Fibroblast of skin of left quadriceps (primary cell): ENCODE results near the gene EFCAB11.
A peak's percentile ranks its signal among the peaks of the same experiment; 100 is the strongest.

Experiments
- DNase-seq, 2 experiments: peaks; one replicate each; pipeline ENCODE4 v3.0.0-alpha.2; 2013; ENCODE audit warnings: low read depth in 2 of 2

The EFCAB11 gene, protein sequence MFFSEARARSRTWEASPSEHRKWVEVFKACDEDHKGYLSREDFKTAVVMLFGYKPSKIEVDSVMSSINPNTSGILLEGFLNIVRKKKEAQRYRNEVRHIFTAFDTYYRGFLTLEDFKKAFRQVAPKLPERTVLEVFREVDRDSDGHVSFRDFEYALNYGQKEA

DNA sequence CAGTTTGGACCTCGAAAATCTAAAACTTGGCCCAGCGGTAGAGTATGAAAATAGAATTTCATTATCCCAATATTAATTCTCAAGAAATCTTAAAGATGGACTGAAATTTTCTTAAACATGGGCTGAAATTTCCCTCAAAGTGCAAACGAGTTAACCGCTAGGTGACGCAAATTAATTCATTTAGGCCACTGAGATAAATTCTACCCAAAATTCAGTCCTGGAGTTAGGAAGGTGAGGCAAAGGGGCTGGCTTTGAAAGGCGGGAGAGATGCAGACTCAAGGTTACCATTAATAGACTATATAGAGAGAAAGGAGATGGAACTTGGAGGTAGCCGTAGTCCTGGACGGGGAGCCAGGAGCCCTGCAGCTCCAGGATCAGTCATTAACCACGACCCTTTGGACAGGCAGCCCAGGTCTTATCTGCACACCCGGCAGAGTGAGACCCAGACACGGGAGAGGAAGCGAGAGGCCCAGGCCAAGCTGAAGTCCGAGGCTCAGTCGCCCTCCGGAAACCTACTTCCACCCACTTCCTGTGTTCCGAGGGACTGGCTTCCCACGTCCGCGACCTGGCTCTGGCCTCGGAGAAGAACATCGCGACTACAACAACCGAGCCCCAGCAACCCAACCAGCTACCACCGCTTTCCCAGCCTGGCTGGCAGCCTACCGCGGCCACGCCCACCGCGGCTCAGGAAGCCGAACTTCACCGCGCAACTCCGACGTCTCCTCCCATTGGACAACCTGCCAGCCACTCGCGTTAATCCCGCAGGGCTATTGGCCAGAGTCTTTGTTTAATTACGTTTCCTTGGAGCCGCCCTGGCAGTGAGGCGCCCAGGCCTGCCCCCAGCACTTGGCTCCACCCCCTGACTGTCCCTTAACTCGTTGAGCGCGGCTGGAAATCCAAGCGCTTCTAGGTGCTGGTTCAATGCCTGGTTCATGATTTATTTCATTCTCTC is at the start of gene EFCAB11:
TSS of gene EFCAB11 (minus strand) at position 661 of the 952 bp plus-strand sequence. CDS start at position 591, 70 bp downstream.
- peak; percentile 96 to 97 for DNase-seq

- DNase-seq = no peak
Measured at GRCh38 chr14:90003526-90004307, 49.2 kb upstream of the EFCAB11 start.

DNA sequence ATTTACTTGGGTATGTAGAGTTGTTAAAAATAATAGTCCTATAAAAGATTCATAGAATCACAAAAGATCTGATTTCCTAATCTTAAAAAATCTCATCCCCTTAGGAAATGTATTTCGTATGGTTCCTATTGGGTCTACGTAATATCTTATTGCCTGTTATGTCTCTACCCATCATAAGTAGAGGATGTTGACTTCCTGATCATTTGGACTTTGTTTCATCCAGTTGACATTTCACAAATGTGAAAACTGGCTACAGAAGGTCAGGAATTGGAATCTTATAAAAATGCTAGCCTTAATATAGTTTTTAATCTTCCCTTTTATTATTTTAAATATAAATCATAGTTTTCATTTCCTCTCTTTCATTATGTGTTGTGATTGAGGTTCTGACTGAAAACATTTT is 46.4 kb upstream of the EFCAB11 start:
- no peak for DNase-seq

GRCh38 chr14:89996963-89997362 is 42.4 kb upstream of the EFCAB11 start:
- DNase-seq = no peak

GRCh38 chr14:89992273-89992672 is 37.7 kb upstream of the EFCAB11 start:
- DNase-seq = no peak

- no peak for DNase-seq
Measured at GRCh38 chr14:89990623-89991275, 36.2 kb upstream of the EFCAB11 start.

DNA sequence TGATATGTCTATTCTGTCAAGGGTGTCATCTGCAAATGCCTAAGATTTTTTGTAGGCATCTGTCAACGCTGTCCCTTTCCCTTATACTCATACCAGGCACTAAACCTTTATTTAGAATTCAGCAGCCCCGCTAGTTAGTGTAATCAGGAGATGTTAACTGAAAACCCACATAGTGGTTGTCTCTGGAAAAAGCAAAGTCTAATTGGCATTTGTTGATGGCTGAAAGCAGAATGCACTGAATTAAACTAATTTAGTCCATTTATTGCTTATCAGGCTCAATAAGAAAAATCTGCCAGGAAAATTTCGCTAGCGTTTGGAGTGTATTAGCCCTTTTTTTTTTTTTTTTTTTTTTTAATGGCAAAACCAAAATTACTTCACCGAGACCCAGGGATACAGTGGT is 35.7 kb upstream of the EFCAB11 start:
- DNase-seq = no peak

DNA sequence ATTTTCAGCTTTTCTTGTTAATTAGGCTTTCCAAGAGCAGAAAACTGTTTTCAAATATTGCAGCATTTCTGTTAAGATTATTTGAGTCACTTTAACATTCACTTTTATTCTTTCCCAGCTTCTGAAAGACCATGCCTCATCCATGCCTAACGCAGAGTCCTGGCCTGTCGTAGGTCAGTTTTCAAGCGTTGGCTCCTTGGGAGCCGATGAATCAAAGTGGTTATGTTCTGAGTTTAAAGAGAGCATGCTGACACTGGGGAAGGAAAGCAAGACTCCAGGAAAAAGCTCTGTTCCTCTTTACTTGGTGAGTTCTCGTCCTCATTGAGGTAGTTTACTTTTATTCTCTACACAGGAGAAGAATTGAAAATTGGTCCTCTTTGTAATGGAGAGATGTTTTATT is 34.3 kb upstream of the EFCAB11 start:
- DNase-seq = no peak

- no peak for DNase-seq
Measured at GRCh38 chr14:89987161-89987475, 32.6 kb upstream of the EFCAB11 start.

DNA sequence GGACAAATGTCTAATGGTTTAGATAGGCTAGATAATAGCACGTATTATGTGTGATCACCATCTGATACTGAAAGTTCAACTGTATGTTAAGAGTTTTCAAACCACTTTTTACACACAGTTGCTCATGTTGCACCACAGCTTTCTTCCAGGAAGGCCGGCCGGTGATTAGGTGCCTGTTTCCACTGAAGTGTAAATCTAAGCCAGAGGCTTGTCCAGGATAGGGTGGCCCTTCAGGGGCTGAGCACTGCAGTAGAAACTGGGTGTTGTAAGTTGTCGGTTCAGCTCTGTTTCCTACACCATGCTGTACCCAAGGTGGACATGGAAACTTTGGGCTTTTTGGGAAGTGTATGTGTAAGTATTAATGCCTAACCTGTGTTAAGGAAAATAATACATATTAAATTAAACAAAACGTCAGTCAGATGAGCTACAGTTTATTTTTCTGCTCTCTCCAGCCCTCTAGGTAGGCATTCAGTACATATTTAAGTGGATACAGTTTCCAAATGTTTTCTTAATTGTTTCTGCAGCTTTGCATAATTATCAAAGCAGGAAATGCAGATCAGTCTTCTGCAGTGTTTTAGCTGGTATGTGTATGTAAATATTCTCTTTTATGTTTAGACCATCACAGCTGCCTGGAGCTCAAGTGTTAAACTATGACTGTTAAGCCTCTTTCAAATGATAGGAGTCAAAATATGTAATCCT is 32.1 kb upstream of the EFCAB11 start:
- no peak for DNase-seq

- DNase-seq = no peak
Measured at GRCh38 chr14:89983375-89983774, 28.8 kb upstream of the EFCAB11 start.

GRCh38 chr14:89978656-89979055 is 24.1 kb upstream of the EFCAB11 start:
- DNase-seq = no peak

- no peak for DNase-seq
Measured at GRCh38 chr14:89977668-89978067, 23.1 kb upstream of the EFCAB11 start.

DNA sequence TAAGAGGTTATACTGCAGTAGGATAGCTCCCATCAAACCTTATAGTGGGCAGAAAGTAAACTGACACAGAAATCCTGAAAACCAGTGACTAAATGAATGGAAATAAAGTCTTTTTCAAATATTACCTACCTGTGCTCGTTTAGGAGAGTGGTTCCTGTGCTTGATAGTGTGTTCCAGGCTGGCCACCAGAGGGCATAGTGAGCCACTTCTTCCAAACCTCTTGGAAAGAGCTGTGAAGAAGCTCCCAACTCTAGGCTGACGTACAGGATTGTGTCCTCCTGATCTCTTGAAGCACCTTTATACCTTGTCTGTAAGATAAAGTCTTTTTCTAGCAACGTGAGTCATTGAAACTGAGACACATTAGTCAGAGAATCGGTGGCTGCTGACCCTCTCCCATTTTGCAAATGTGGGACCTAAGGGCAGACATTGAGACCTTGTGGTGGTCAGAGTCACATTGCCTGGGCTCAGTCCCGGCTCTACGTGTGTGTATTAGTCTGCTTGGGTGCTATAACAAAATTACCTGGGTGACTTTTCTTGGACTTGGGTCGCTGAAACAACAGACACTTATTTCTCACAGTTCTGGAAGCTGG is 18.8 kb upstream of the EFCAB11 start:
- peak; percentile 32 to 33 for DNase-seq

DNA sequence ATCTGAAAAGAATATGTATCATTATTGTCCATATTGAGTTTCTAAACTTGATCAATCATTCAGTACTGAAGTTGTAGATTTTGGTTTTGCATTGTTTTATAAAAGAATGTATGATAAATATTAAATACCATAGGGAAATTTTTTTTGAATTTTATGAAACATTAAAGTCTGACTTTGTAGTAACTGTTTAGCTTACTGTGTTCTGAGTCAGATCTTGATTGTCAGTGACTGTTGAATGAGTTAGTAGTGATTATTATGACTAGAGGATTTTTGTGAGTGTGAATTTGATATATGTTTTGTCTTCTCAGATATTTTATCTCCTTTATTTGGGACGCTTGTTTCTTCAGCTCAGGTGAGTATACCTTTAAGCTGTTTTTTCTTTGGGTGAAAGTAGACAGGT is 11.3 kb upstream of the EFCAB11 start:
- no peak for DNase-seq

GRCh38 chr14:89963288-89963978 is 8.9 kb upstream of the EFCAB11 start:
- DNase-seq = no peak

DNA sequence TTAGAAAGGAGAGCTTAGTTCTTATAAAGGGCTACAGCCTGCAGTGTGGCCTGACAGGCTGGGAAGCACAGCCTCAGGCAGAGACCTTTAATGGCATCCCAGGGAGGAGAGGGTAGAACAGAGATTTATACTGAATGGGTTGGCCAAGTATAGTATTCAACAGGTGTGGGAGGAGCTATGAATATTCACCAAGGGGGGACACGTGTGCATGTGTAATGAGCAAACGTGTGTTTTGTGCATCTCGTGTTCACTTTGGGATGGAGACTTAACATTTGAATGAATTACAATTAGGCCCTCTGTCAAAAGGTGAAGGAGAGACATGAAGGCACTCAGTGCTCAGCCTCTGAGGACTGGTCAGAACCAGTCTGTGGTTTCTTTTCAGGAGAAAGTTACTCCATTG is 6.4 kb upstream of the EFCAB11 start:
- DNase-seq = no peak

DNA sequence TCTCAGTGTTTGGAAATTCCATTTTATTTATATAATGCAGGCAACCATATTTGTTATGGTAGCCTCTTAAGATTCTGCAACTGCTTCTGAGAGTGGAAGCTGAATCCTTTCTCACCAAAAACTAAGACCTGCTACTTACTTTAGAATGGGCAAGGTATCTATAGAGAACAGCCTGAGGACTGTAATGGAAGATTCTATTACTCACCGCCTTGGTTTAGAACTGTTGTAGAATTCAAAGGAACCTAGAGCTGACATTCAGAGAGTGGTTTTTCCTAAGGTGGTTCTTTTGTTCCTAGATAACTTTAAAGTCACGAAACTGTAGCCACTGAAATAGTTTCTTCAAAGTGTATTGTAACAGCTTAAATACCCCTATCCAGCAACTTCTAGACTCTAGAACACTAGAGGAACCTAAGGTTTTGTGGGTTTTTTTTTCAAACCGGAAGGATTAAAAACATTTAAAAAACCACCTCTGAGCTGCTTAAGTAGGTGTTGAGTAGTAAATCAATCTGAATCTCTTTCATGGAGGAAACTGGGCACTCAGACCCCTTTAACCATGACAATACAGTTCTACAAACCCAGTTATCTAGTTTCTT is 5.4 kb upstream of the EFCAB11 start:
- no peak for DNase-seq

DNA sequence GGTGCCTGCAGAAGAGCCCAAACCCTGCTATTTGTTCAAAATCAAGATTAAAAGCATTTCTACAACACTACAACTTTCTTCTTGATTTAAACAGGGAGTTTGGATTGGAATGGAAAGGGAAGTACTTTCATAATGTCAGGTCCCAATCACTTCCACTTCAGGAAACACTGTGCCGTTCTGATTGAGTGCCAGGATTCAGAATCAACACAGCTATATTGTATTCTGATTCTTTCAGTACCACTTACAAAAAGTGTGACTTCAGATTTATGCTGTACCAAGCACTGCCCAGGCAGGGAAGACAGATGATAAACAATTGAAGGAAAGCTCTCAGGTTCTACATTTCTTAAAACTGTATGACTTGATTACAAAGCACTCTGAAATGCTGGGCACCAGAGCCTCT is 4.4 kb upstream of the EFCAB11 start:
- no peak for DNase-seq

DNA sequence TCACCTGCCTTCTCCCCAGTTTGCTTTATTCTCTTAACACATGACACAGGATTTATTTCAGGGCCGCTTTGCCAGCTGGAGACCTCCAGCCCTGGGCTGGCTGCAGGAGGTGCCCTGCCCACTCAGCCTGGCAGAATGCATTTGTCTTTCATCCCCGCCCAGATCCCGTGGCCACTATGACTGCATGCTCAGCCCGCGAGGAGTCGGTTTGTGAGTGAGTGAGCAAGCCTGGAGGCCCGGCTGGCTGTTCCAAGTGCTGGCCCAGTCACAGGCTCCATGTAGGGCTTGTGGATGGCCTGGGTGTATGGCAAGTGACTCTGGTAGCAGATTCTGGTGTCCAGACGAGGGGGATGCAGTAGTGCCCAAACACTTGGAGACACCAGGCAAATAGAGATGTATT is 3.3 kb upstream of the EFCAB11 start:
- DNase-seq = no peak
